HL-60 (cell line): Measurements from ENCODE around the gene DHRS7.

Experiments
- DNase-seq, 2 experiments: peaks; one replicate each; pipeline ENCODE4 v3.0.0-alpha.2; 2010 to 2020; ENCODE audit warnings: low read depth in 1 of 2, low spot score in 1 of 2
- H3K27ac ChIP-seq: fragments of 250-450 bp; sonication (Bioruptor Pico); replicated peaks from 2 replicates; pipeline ENCODE4 v1.5.1; 2020; ENCODE audit warnings: mild to moderate bottlenecking, moderate library complexity
- H3K27me3 ChIP-seq: fragments of 250-450 bp; sonication (Bioruptor Pico); 2 replicates; pipeline ENCODE4 v1.5.1; 2021; ENCODE audit warnings: mild to moderate bottlenecking, moderate library complexity; ENCODE audit not compliant: insufficient read depth, poor library complexity, severe bottlenecking
- H3K4me3 ChIP-seq: replicated peaks from 2 replicates; pipeline ENCODE4 v1.5.1; 2011; ENCODE audit warnings: mild to moderate bottlenecking, control low read depth, low read length; ENCODE audit not compliant: insufficient read depth
- CTCF ChIP-seq: IDR thresholded peaks from one replicate; pipeline ENCODE4 v1.5.1; 2011; ENCODE audit warnings: low read length, control low read depth, inconsistent platforms; ENCODE audit not compliant: insufficient read depth
- GABPA ChIP-seq: IDR thresholded peaks from 2 replicates; pipeline ENCODE4 v1.6.1; 2012; ENCODE audit warnings: low read depth
- POLR2AphosphoS5 ChIP-seq: IDR thresholded peaks from 2 replicates; pipeline ENCODE4 v1.6.1; 2012; ENCODE audit warnings: low read depth
- SPI1 ChIP-seq: IDR thresholded peaks from 2 replicates; pipeline ENCODE4 v1.6.1; 2012; ENCODE audit warnings: low read depth, mild to moderate bottlenecking, borderline replicate concordance
- TF ChIP-seq, protein P1 (sequence below): IDR thresholded peaks from 2 replicates; pipeline ENCODE4 v1.6.1; 2012; ENCODE audit warnings: low read depth; ENCODE audit not compliant: insufficient replicate concordance

The DHRS7 gene

DNA sequence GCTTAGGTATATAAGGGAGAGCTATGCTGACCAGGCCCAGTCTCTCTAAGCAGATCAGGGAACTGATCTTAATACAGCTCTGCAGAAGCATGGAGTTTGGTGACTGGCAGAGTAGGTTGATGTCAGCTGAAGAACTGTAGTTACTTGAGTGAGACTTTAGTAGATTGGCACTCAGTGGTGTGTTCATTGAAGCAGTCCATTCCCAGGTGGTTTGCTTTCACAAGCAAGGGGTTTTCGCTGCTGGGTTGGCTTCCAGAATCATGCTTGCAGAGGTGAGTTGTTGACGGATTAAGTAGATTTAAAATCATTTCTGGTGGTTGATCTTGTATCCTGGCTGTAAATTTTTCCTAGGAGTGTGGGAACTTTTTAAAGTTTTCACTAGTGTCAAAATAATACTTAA lies 6.5 kb upstream of the DHRS7 start:
- H3K4me3 ChIP-seq = no peak overlapping the region
- H3K27ac ChIP-seq = no peak overlapping the region
- no peak for DNase-seq
- no peaks in the 10 kb centered on the region for H3K27me3 ChIP-seq
- TF ChIP-seq SPI1 (no peak), POLR2AphosphoS5 (no peak), GABPA (no peak), CTCF (no peak)
- TF ChIP-seq, protein P1, sequence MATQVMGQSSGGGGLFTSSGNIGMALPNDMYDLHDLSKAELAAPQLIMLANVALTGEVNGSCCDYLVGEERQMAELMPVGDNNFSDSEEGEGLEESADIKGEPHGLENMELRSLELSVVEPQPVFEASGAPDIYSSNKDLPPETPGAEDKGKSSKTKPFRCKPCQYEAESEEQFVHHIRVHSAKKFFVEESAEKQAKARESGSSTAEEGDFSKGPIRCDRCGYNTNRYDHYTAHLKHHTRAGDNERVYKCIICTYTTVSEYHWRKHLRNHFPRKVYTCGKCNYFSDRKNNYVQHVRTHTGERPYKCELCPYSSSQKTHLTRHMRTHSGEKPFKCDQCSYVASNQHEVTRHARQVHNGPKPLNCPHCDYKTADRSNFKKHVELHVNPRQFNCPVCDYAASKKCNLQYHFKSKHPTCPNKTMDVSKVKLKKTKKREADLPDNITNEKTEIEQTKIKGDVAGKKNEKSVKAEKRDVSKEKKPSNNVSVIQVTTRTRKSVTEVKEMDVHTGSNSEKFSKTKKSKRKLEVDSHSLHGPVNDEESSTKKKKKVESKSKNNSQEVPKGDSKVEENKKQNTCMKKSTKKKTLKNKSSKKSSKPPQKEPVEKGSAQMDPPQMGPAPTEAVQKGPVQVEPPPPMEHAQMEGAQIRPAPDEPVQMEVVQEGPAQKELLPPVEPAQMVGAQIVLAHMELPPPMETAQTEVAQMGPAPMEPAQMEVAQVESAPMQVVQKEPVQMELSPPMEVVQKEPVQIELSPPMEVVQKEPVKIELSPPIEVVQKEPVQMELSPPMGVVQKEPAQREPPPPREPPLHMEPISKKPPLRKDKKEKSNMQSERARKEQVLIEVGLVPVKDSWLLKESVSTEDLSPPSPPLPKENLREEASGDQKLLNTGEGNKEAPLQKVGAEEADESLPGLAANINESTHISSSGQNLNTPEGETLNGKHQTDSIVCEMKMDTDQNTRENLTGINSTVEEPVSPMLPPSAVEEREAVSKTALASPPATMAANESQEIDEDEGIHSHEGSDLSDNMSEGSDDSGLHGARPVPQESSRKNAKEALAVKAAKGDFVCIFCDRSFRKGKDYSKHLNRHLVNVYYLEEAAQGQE = no peak

DNA sequence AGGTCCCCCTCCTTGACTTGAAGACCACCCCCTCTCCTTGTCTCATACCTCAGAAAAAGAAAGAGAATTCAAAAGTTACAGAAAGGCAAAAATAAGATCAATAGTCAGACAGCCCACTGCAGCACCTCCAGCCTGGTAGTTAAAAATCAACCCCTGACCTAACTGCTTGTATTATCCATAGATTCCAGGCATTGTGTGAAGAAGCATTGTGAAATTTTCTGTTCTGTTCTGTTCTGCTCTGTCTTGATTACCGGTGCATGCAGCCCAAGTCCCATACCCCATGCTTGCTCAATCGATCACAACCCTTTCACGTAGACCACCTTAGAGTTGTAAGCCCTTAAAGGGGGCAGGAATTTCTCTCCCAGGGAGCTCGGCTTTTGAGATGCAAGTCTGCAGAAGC lies 5.8 kb upstream of the DHRS7 start:
- DNase-seq = no peak
- no peak for TF ChIP-seq CTCF
- TF ChIP-seq SPI1 = no peak
- TF ChIP-seq, protein P1 = no peak
- TF ChIP-seq GABPA = no peak
- TF ChIP-seq POLR2AphosphoS5 = no peak
- no peaks in the 10 kb centered on the region for H3K27me3 ChIP-seq
- no peak overlapping the region for H3K27ac ChIP-seq
- H3K4me3 ChIP-seq = no peak overlapping the region

- TF ChIP-seq, protein P1 = no peak
- TF ChIP-seq CTCF = no peak
- Histone ChIP-seq H3K27ac (no peak overlapping the region), H3K27me3 (no peaks in the 10 kb centered on the region), H3K4me3 (no peak overlapping the region)
- no peak for DNase-seq
Measured at GRCh38 chr14:60169722-60170121, 4.5 kb upstream of the DHRS7 start.
